H1 (cell line): ENCODE results near the gene PXDN. TPM values are rescaled to one million over a fixed set of nuclear protein-coding genes. Genes with fewer than 3 reads are reported as not detected.
A peak's percentile ranks its signal among the peaks of the same experiment; 100 is the strongest.

Experiments used
- CTCF ChIA-PET: fragments of 300-600 bp; sonication (Branson Sonifier 250); formaldehyde crosslinking; loops from one replicate; lab custom pipeline; 2021; ENCODE audit not compliant: partially characterized antibody; lab: Charles Lee
- POLR2A ChIA-PET: fragments of 300-600 bp; sonication (Branson Sonifier 250); formaldehyde crosslinking; loops from one replicate; lab custom pipeline; 2021; ENCODE audit warnings: inconsistent platforms; ENCODE audit not compliant: partially characterized antibody; lab: Charles Lee
- DNase-seq, 2 experiments: peaks; one replicate each; pipeline versions ENCODE4 v3.0.0 to v3.0.0-alpha.2; 2010 to 2022; ENCODE audit warnings: low spot score in 2 of 2, low read depth in 1 of 2, mixed read lengths in 1 of 2
- FAIRE-seq: peaks from 2 replicates; lab custom pipeline; 2011; peaks lifted over from hg19 to GRCh38; lab: Jason Lieb, UNC
- H2AFZ ChIP-seq: 2 replicates; pipeline ENCODE4 v1.8.1; 2012; ENCODE audit warnings: low read length, inconsistent platforms
- H2AK5ac ChIP-seq: 2 replicates; pipeline ENCODE4 v1.6.1; 2013; ENCODE audit warnings: low read depth, low read length
- H2BK120ac ChIP-seq: replicated peaks from 2 replicates; pipeline ENCODE3; 2013; ENCODE audit warnings: low read depth, low read length, inconsistent platforms
- H2BK12ac ChIP-seq: 2 replicates; pipeline ENCODE4 v1.6.1; 2013; ENCODE audit warnings: low read depth, low read length
- H2BK15ac ChIP-seq: 2 replicates; pipeline ENCODE4 v1.6.1; 2013; ENCODE audit warnings: low read length
- H2BK20ac ChIP-seq: 2 replicates; pipeline ENCODE4 v1.6.1; 2013; ENCODE audit warnings: low read length
- H2BK5ac ChIP-seq: 2 replicates; pipeline ENCODE4 v1.6.1; 2013; ENCODE audit warnings: low read depth, low read length
- H3K14ac ChIP-seq: 2 replicates; pipeline ENCODE4 v1.6.1; 2013; ENCODE audit warnings: inconsistent platforms; ENCODE audit not compliant: insufficient read length
- H3K18ac ChIP-seq: 2 replicates; pipeline ENCODE4 v1.6.1; 2013; ENCODE audit warnings: low read length; ENCODE audit errors: extremely low read depth
- H3K23ac ChIP-seq: 2 replicates; pipeline ENCODE4 v1.6.1; 2013; ENCODE audit warnings: inconsistent platforms; ENCODE audit not compliant: insufficient read length
- H3K23me2 ChIP-seq: 2 replicates; pipeline ENCODE4 v1.6.1; 2013; ENCODE audit warnings: low read depth, low read length
- H3K27ac ChIP-seq: 2 replicates; pipeline ENCODE4 v1.6.1; 2011; ENCODE audit warnings: low read depth, low read length, inconsistent platforms
- H3K27me3 ChIP-seq, 4 experiments: replicated peaks in 1 of 4; 1 replicate in 1 of 4; 2 replicates in 3 of 4; pipeline versions ENCODE4 v1.6.1 to v1.8.1; 2011 to 2013; ENCODE audit warnings: low read length in 3 of 4, mild to moderate bottlenecking in 3 of 4, inconsistent platforms in 2 of 4, mixed read lengths in 2 of 4, moderate library complexity in 1 of 4; ENCODE audit not compliant: control insufficient read depth in 3 of 4, insufficient read depth in 3 of 4; ENCODE audit errors: extremely low read depth in 1 of 4
- H3K36me3 ChIP-seq, 4 experiments: 2 replicates each; pipeline versions ENCODE4 v1.6.1 to v1.8.1; 2011 to 2013; ENCODE audit warnings: mild to moderate bottlenecking in 4 of 4, low read length in 3 of 4, moderate library complexity in 2 of 4, control low read depth in 1 of 4, inconsistent platforms in 1 of 4; ENCODE audit not compliant: insufficient read depth in 4 of 4, control insufficient read depth in 2 of 4
- H3K4ac ChIP-seq: replicated peaks from 2 replicates; pipeline ENCODE3; 2013; ENCODE audit warnings: low read length, low read depth, mixed read lengths, inconsistent platforms; ENCODE audit not compliant: insufficient read length
- H3K4me1 ChIP-seq, 4 experiments: replicated peaks in 1 of 4; 1 replicate in 1 of 4; 2 replicates in 3 of 4; pipeline versions ENCODE4 v1.6.1 to v1.8.1; 2011 to 2013; ENCODE audit warnings: low read length in 3 of 4, inconsistent platforms in 2 of 4, mixed read lengths in 1 of 4; ENCODE audit not compliant: insufficient read depth in 4 of 4, control insufficient read depth in 3 of 4
- H3K4me2 ChIP-seq, 2 experiments: 2 replicates each; pipeline versions ENCODE4 v1.6.1 to v1.8.1; 2011 to 2013; ENCODE audit warnings: low read depth in 2 of 2, low read length in 2 of 2, control low read depth in 1 of 2, inconsistent platforms in 1 of 2, mild to moderate bottlenecking in 1 of 2; ENCODE audit not compliant: insufficient read depth in 1 of 2
- H3K4me3 ChIP-seq, 4 experiments: fragments of 200-600, 300-600 bp in 1 of 4; sonication (generic), shearing (Covaris generic), sonication (Bioruptor Twin) in 1 of 4; 2 replicates each; pipeline versions ENCODE4 v1.5.1 to v1.8.1; 2011 to 2016; ENCODE audit warnings: low read length in 4 of 4, low read depth in 3 of 4, control low read depth in 2 of 4, inconsistent platforms in 2 of 4, mild to moderate bottlenecking in 2 of 4, mixed read lengths in 1 of 4, moderate library complexity in 1 of 4; ENCODE audit not compliant: insufficient read depth in 2 of 4; ENCODE audit errors: extremely low read depth in 1 of 4
- H3K56ac ChIP-seq: replicated peaks from 2 replicates; pipeline ENCODE3; 2013; ENCODE audit warnings: low read depth, mild to moderate bottlenecking, mixed read lengths, low read length, inconsistent platforms; ENCODE audit not compliant: insufficient read length
- H3K79me1 ChIP-seq: 2 replicates; pipeline ENCODE4 v1.6.1; 2013; ENCODE audit warnings: low read depth, low read length, control low read depth
- H3K79me2 ChIP-seq, 2 experiments: 2 replicates each; pipeline versions ENCODE4 v1.6.1 to v1.8.1; 2012 to 2013; ENCODE audit warnings: low read length in 2 of 2, mild to moderate bottlenecking in 2 of 2, inconsistent platforms in 1 of 2; ENCODE audit not compliant: insufficient read depth in 2 of 2, control insufficient read depth in 1 of 2
- H3K9ac ChIP-seq, 4 experiments: replicated peaks in 1 of 4; 1 replicate in 1 of 4; 2 replicates in 3 of 4; pipeline versions ENCODE4 v1.6.1 to v1.8.1; 2011 to 2013; ENCODE audit warnings: low read depth in 3 of 4, low read length in 3 of 4, control low read depth in 2 of 4, mild to moderate bottlenecking in 2 of 4, moderate library complexity in 2 of 4, inconsistent platforms in 1 of 4; ENCODE audit errors: extremely low read depth in 1 of 4
- H3K9me3 ChIP-seq, 2 experiments: 2 replicates each; pipeline versions ENCODE4 v1.6.1 to v1.8.1; 2012 to 2013; ENCODE audit warnings: mild to moderate bottlenecking in 2 of 2, moderate library complexity in 2 of 2, control low read depth in 1 of 2, inconsistent platforms in 1 of 2, low read depth in 1 of 2, low read length in 1 of 2, mixed read lengths in 1 of 2; ENCODE audit not compliant: insufficient read depth in 2 of 2
- H4K20me1 ChIP-seq, 2 experiments: replicated peaks in 1 of 2; 2 replicates each; pipeline versions ENCODE3 to v1.8.1; 2011 to 2013; ENCODE audit warnings: inconsistent platforms in 2 of 2, low read length in 2 of 2, mild to moderate bottlenecking in 1 of 2; ENCODE audit not compliant: insufficient read depth in 2 of 2, control insufficient read depth in 1 of 2
- H4K5ac ChIP-seq: 2 replicates; pipeline ENCODE4 v1.6.1; 2013; ENCODE audit warnings: low read length, low read depth, mixed read lengths, inconsistent platforms; ENCODE audit not compliant: insufficient read length
- H4K8ac ChIP-seq: 2 replicates; pipeline ENCODE4 v1.8.0; 2013; ENCODE audit warnings: mild to moderate bottlenecking, moderate library complexity, low read length, inconsistent platforms; ENCODE audit not compliant: insufficient read depth; ENCODE audit errors: extremely low read depth
- H4K91ac ChIP-seq: replicated peaks from 2 replicates; pipeline ENCODE3; 2013; ENCODE audit warnings: low read length, mixed read lengths, inconsistent platforms; ENCODE audit not compliant: insufficient read length
- CBX8 ChIP-seq: fragments of 300-800, 300-1000 bp; sonication (generic); IDR thresholded peaks from 2 replicates; pipeline ENCODE4 v1.7.1; 2016; ENCODE audit warnings: low read depth, low read length, borderline replicate concordance
- CTBP2 ChIP-seq: IDR thresholded peaks from 2 replicates; pipeline ENCODE4 v1.7.0; 2011; ENCODE audit warnings: borderline replicate concordance, mild to moderate bottlenecking, moderate library complexity, mixed read lengths, low read length; ENCODE audit not compliant: insufficient read depth, insufficient read length
- FOSL1 ChIP-seq: IDR thresholded peaks from 2 replicates; pipeline ENCODE4 v1.6.1; 2011; ENCODE audit warnings: mild to moderate bottlenecking, low read depth, low read length, moderate library complexity; ENCODE audit not compliant: insufficient read depth
- GTF2F1 ChIP-seq: IDR thresholded peaks from 2 replicates; pipeline ENCODE4 v1.6.1; 2012; ENCODE audit warnings: low read depth, low read length, improper control_type of control experiment, borderline replicate concordance
- HDAC6 ChIP-seq: IDR thresholded peaks from one replicate; pipeline ENCODE4 v1.7.1; 2012; ENCODE audit warnings: low read depth, mild to moderate bottlenecking, inconsistent platforms, low read length, moderate library complexity
- JUN ChIP-seq: IDR thresholded peaks from 2 replicates; pipeline ENCODE4 v1.6.1; 2011; ENCODE audit warnings: low read depth, mild to moderate bottlenecking, improper control_type of control experiment, low read length
- KDM4A ChIP-seq: IDR thresholded peaks from one replicate; pipeline ENCODE4 v1.7.1; 2012; ENCODE audit warnings: low read depth, mild to moderate bottlenecking, moderate library complexity, low read length, inconsistent platforms; ENCODE audit not compliant: severe bottlenecking
- PHF8 ChIP-seq: fragments of 200-600 bp; sonication (generic); conservative IDR thresholded peaks from 2 replicates; pipeline ENCODE4 v1.7.1; 2012; ENCODE audit warnings: low read depth, mild to moderate bottlenecking, inconsistent platforms, low read length, moderate library complexity
- RAD21 ChIP-seq, 2 experiments: IDR thresholded peaks in 1 of 2; conservative IDR thresholded peaks in 1 of 2; 2 replicates each; pipeline ENCODE4 v1.6.1; 2011; ENCODE audit warnings: low read depth in 2 of 2, low read length in 2 of 2, improper control_type of control experiment in 1 of 2, inconsistent platforms in 1 of 2, mild to moderate bottlenecking in 1 of 2, moderate library complexity in 1 of 2
- SIRT6 ChIP-seq: IDR thresholded peaks from one replicate; pipeline ENCODE4 v1.7.1; 2012; ENCODE audit warnings: low read length, inconsistent platforms
- TBP ChIP-seq: IDR thresholded peaks from 2 replicates; pipeline ENCODE4 v1.6.1; 2011; ENCODE audit warnings: low read depth, low read length, improper control_type of control experiment
- WGBS, 2 experiments: shearing (Covaris generic) in 1 of 2; methylation state at CpG; one replicate each; pipeline versions ENCODE4 v1.1.6 to v1.1.7; 2013 to 2015; ENCODE audit warnings: low lambda C conversion rate in 2 of 2, mixed read lengths in 2 of 2, inconsistent platforms in 1 of 2, low coverage in 1 of 2, missing lambda C conversion rate in 1 of 2; ENCODE audit not compliant: insufficient replicate concordance in 2 of 2, insufficient coverage in 1 of 2, insufficient read length in 1 of 2; ENCODE audit errors: extremely low coverage in 1 of 2, missing lambda C conversion rate in 1 of 2; 5-methylcytosine and 5-hydroxymethylcytosine counted together
- polyA plus RNA-seq, 7 experiments: library from polyadenylated mRNA; depleted of rRNA in 3 of 7; stranded (reverse) in 5 of 7; unstranded in 2 of 7; fragments of >200 nt in 5 of 7; fragments of 200-250 nt in 2 of 7; gene quantifications; 1 replicate in 5 of 7; 2 replicates in 1 of 7; 4 replicates in 1 of 7; pipeline versions ENCODE4 v1.2.1 to v1.2.3, GENCODE V29; 2011 to 2013; ENCODE audit warnings: missing spikeins in 2 of 7, mixed read lengths in 2 of 7
- total RNA-seq: library from RNA; stranded (reverse); fragmentation: NEBNext Ultra II Directional; extraction: Animal tissue kit (Norgen Biotek cat#: 25700); gene quantifications from 2 replicates; pipeline ENCODE4 v1.2.1, GENCODE V29; 2021

PXDN gene
- total and polyA plus RNA-seq, 2 of the 8 experiments (the other 6 are each of a cell fraction or from before 2014, with no cell fraction given) = 104 to 141 TPM

- Histone ChIP-seq H3K79me2 (peaks cover 0 to 69% of the 10 kb centered on the region in 2 experiments; a peak in 3 of 4 replicates), H3K4me1 (peaks cover 3 to 27% (median 9%) of the 10 kb centered on the region in 4 experiments), H3K23ac (no peak overlapping the region), H3K56ac (no peak overlapping the region), H3K4me2 (no peak overlapping the region), H3K27ac (no peak overlapping the region), H4K5ac (no peak overlapping the region), H3K9me3 (no peaks in the 10 kb centered on the region), H3K36me3 (no peaks in the 10 kb centered on the region), H3K14ac (no peak overlapping the region), H3K23me2 (peaks cover 13% of the 10 kb centered on the region; the same call in 1 of the 2 replicates), H2AFZ (no peak overlapping the region), H2BK120ac (no peak overlapping the region), H3K4ac (no peak overlapping the region), H2BK5ac (no peak overlapping the region), H3K4me3 (no peak overlapping the region), H4K91ac (no peak overlapping the region), H2AK5ac (no peak overlapping the region), H2BK15ac (no peak overlapping the region), H3K79me1 (peaks cover 27% of the 10 kb centered on the region), H3K18ac (no peak overlapping the region), H4K20me1 (peaks cover 12 to 36% of the 10 kb centered on the region in 2 experiments), H2BK20ac (no peak overlapping the region), H3K9ac (no peak overlapping the region), H3K27me3 (no peaks in the 10 kb centered on the region), H2BK12ac (no peak overlapping the region), H4K8ac (peak overlapping the region; percentile 71)
- WGBS, 2 experiments = 90% methylated on average over 22 of the region's 22 CpGs; no CpG with 5 or more reads in 1 of the 2 experiments
- ChIA-PET POLR2A (interaction anchor here (0.6 to 1.5 kb wide), 3 partner anchors 15 to 275 kb away, joined by 3 to 6 read pairs (median 3); no protein-coding TSS in a partner anchor), CTCF (no interaction called here)
- DNase-seq (no peak), FAIRE-seq (no peak)
- TF ChIP-seq KDM4A (no peak), PHF8 (no peak), TBP (no peak), FOSL1 (no peak), SIRT6 (no peak), JUN (no peak), CTBP2 (no peak), HDAC6 (no peak), CBX8 (no peak), RAD21 (IDR thresholded peaks at IDR 0.05 in 1 of 2, conservative IDR thresholded peaks at IDR 0.05 in 1 of 2; ENCODE audit: low read depth in 2 of 2, low read length in 2 of 2) (no peak), GTF2F1 (no peak)
Measured at GRCh38 chr2:1713142-1713838, 31.0 kb downstream of the PXDN start.
